Fibroblast of skin of abdomen (primary cell): ENCODE results near the gene SCG3.

ENCODE experiments used
- DNase-seq: peaks from one replicate; pipeline ENCODE4 v3.0.0-alpha.2; 2013

SCG3 gene

DNA sequence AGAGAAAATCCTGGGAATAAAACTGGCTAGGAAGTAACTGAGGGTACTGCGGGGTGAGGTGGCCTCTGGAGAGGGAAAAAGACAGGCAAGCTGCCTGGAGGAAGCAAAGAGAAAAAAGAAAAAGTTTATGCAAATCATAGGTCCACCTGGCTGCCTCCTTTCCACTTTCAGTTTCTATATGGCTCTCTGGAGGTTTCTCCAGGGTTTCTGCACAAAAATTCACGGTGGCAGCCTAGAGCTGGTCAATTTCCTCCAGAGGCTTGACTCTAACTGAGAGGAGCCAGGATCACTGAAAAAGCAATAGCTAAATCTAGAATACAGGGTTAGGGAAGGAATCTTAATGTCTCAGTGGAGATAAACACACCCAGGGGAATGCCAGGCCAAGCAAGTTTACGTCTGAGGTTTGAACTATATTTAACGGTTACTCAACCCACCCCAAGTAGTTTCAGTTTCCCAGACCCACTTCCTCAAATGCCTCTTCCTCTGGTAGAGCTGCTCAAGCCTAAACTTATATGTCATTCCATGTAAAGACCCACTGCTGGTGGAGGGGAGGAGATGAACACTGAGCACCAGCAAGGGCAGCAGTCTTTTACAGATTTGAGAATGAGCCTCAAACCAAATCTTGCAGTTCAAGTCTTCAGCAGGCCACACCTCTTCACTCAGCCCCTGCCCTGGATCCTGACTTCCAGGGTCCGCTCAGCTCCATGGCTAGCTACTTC lies 50.4 kb downstream of the SCG3 start:
- peak; percentile 30 for DNase-seq

DNA sequence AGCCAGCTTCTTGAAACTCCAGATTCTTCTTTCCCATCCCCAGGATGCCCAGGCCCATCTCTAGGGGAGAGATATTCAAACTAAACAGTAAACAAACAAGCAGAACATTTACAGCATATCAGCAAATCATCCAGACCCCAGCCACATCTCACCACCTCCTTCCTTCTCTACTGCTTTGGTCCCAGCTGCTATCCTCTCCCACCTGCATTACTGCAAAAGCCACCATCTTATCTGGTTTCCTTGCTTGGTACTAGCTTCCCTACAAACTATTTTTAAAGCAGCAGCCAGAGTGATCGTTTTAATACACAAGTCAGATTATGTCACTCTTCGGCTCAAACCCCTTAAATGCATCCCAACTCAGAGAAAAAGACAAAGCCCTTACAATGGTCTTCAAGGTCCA lies 51.3 kb downstream of the SCG3 start:
- no peak for DNase-seq

- no peak for DNase-seq
Measured at GRCh38 chr15:51735228-51736010, 54.1 kb downstream of the SCG3 start.

DNA sequence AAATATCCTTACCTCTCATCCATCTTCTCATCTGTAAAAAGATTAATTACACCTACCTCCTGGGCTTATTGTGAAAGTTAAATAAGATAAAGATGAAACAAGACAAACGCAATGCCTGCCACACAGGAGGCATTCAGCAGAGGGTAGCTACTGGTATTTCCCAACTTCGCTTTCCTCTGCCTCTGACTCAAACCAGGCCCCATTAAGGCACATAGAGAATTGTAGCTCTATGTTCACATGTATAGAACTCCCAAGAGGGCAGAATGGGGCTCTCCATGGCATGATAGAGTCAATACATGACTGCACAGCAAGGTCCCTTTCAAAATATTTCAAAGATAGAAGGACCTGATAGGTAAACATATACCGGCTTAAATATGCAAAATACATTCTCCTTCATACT lies 54.8 kb downstream of the SCG3 start:
- no peak for DNase-seq

- DNase-seq, result no peak
Measured at GRCh38 chr15:51736751-51737521, 55.6 kb downstream of the SCG3 start.

DNA sequence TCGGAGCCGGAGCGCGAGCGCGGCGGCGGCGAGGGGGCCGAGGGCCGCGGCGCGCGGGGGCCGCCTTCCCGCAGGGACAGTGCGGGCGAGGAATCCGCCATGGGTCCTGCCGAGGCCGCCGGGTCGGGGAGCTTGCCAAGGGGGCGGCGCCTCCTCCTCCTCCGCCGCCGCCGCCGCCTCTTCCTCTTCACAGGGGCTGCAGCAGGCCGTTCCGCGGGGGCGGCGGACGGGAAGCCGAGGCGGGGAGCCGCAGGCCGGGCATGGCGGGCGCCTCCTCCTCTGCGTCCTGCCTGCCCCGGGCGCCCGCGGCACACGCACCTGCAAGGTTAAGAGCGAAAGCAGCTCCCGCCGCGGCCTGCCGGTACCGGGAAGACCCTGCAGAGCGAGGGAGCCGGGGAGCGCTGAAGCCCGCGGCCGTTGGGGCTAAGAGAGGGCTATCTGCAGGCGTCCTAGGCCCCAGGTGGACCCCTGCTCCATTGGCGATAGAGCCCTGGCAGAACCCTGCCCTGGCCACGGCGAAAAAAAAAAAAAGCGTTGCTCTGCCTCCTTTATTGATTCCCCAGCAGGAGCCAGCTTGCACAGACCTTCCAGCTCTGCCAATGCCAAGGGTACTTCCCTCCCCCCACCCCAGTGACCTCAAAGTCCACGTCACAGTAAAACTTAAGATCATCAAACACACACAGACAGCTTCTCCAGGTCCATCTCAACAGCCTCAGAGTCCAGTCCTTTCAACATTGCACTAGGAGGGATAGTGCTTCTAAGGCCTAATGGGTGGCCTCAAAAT lies 56.4 kb downstream of the SCG3 start, which contains the start of gene LYSMD2:
Gene LYSMD2 (minus strand): TSS at position 134 of the 784 bp plus-strand sequence. CDS start 33 bp downstream, at position 101.
- peak; percentile 66 for DNase-seq

DNA sequence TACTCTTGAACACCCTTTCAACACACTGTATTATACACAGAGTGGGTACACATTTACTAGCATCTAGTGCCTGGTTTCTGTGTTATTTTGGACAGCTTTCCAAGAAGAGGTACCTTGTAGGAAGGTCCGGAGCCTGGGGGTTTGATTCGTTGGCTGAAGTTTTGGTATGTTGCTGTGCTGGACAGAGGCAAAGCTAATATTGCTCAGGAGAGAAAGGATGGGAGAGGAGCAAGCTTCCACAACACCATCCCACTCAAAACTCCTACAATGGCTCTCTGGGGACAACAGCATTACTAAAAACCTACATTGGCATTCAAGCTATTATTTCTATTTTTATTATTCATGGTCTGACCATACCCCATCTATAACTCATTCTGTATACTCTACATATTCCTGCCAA lies 57.2 kb downstream of the SCG3 start:
- no peak for DNase-seq

DNA sequence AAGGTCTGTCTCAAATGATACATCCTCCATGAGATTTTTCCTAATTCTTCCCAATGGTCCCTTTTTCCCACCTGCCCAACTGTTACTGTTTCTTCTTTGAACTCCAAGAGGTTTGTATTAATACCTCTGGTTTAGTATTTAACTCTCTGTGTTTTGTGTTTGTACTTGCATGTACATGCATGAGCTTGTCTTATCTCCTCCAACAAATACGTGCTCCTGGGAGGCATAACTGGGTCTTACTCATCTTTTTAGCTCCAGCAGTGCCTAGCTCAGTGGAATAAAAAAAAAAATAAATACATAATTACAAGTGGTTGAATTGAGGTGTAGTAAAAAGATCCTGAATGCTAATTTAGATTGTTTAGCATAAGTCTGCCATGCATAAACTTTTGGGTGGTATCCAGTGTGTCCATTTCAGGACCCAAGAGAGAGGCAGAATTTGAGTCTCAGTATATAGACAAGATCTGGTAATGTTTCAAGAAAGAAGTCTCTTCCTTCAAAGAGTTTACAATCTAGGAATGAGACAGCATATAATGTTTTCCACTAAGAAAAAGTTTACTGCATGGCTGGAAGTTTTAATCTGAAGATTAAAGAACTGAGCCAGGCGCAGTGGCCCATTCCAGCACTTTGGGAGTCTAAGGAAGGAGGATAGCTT lies 57.9 kb downstream of the SCG3 start:
- no peak for DNase-seq

- DNase-seq, result no peak
Measured at GRCh38 chr15:51749307-51749706, 68.0 kb downstream of the SCG3 start.

DNA sequence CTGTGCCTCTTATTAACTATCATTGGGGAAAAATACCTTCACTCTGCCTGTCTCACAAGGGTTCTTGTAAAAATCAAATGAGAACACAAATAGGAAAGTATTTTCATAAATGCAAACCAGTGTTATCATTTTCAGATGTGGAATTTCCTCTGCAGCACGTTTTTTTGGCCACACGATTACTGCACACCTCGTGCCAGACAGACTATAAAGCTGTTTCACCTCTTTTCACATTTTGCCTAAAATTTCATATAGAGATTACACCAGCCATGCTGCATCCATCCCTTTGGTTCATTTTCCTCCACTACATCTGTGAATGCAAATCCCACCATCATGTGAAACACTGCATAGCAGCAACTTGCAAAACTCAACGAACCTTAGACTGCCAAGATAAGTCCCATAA lies 68.9 kb downstream of the SCG3 start:
- DNase-seq, result no peak

GRCh38 chr15:51750792-51751696 lies 69.7 kb downstream of the SCG3 start, which contains the start of gene TMOD2:
Gene TMOD2, plus strand, starts transcription at chr15:51751597. Its CDS starts 14,845 bp downstream, at chr15:51766442.
- DNase-seq, result peak; percentile 29

GRCh38 chr15:51751697-51752683 lies 70.7 kb downstream of the SCG3 start:
- DNase-seq, result no peak

DNA sequence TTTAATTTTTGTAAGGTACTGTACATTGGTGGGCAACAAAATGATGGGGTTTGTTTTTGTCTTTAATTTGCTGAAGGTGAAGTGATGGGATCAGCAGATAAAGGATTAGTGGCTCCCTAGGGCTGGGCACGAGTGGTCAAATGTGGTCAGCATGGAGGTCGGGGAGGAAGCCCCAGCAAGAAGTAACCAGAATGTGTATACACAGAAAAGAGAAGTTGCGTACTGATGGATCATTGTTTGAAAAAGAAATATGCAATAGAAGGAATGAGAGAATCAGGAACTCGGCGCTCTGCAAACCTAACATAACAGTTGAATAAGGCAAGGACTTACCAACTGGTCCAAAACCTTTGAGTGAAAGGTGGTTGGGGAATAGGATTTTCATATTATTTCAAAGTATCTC lies 71.6 kb downstream of the SCG3 start:
- no peak for DNase-seq

GRCh38 chr15:51754267-51754666 lies 73.0 kb downstream of the SCG3 start:
- DNase-seq, result no peak

DNA sequence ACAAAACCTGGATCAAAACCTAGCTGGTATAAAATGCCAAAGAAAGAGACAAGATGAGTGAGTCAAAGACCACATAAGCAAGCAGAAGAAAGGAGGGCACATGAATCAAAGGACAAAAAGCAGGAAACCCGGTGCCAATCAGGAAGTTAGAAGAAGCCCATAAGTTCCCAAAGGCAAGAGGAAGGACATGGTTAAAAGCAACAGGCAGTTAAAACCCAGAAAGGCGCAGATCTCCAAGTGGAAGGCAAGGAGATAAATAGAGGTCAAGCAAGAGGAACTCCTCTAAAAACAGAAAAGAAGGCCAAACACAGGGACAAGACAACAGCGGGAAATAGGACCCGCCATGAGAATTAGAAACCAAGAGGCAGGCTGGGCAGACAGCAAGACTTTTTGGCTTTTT lies 74.5 kb downstream of the SCG3 start:
- DNase-seq, result no peak

- no peak for DNase-seq
Measured at GRCh38 chr15:51756482-51756881, 75.2 kb downstream of the SCG3 start.

GRCh38 chr15:51757450-51757849 lies 76.1 kb downstream of the SCG3 start:
- no peak for DNase-seq

- peak; percentile 86 for DNase-seq
Measured at GRCh38 chr15:51758645-51759044, 77.3 kb downstream of the SCG3 start.

DNA sequence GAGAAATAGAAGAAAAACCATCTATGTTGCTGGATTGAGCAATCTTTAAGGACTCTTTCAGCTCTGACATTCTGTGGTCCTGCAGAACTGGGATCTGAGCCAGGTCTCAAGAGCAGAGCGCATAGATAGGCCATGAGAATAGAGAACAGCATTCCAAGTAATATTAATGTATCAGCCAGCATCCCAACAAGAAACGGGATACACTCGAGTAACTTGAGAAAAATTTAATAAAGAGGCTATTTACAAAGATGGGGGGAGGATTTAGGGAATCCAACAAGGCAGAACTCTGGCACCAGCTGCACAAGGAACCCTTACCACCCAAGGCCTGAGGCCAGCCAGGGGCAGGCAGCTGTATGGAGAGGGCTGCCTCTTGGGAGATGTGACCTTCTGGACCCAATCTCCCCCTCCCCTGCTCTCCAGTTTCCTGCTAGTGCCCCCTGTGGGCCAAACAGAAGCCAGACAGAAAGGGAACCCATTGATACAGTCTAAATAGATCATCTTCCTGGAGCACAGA lies 78.3 kb downstream of the SCG3 start:
- DNase-seq, result peak; percentile 98
